OCI-LY1 (cell line): ENCODE data around the gene GPR27.

Source experiments
- EZH2 ChIP-seq: fragments of 200-600 bp; sonication (generic), shearing (Covaris generic); IDR thresholded peaks from 2 replicates; pipeline ENCODE4 v1.8.0; 2017; ENCODE audit warnings: borderline replicate concordance, mixed run types, mild to moderate bottlenecking, antibody characterized with exemption, low read length, moderate library complexity, mixed read lengths
- TF ChIP-seq, protein P1 (sequence below): fragments of 200-600 bp; sonication (generic), shearing (Covaris generic); IDR thresholded peaks from 2 replicates; pipeline ENCODE4 v1.5.1; 2017; ENCODE audit warnings: mild to moderate bottlenecking, antibody characterized with exemption, low read length, moderate library complexity, mixed read lengths

- TF ChIP-seq, protein P1, sequence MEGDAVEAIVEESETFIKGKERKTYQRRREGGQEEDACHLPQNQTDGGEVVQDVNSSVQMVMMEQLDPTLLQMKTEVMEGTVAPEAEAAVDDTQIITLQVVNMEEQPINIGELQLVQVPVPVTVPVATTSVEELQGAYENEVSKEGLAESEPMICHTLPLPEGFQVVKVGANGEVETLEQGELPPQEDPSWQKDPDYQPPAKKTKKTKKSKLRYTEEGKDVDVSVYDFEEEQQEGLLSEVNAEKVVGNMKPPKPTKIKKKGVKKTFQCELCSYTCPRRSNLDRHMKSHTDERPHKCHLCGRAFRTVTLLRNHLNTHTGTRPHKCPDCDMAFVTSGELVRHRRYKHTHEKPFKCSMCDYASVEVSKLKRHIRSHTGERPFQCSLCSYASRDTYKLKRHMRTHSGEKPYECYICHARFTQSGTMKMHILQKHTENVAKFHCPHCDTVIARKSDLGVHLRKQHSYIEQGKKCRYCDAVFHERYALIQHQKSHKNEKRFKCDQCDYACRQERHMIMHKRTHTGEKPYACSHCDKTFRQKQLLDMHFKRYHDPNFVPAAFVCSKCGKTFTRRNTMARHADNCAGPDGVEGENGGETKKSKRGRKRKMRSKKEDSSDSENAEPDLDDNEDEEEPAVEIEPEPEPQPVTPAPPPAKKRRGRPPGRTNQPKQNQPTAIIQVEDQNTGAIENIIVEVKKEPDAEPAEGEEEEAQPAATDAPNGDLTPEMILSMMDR, result no peak
- no peak for TF ChIP-seq EZH2
Measured at GRCh38 chr3:71709908-71710511, 43.6 kb upstream of the GPR27 start.
